GM21786 (cell line): ENCODE measurements around the gene C4orf50.
"Not testable (repeated sequence)": the region's sequence is repeated elsewhere in the genome, so short reads cannot be mapped to it uniquely, and the experiment has no call there.

Experiments used
- ATAC-seq: cut with Tn5 transposase; IDR thresholded peaks from one replicate; pipeline ENCODE4 v1.9.1; 2021; ENCODE audit not compliant: unreplicated experiment

Gene C4orf50

DNA sequence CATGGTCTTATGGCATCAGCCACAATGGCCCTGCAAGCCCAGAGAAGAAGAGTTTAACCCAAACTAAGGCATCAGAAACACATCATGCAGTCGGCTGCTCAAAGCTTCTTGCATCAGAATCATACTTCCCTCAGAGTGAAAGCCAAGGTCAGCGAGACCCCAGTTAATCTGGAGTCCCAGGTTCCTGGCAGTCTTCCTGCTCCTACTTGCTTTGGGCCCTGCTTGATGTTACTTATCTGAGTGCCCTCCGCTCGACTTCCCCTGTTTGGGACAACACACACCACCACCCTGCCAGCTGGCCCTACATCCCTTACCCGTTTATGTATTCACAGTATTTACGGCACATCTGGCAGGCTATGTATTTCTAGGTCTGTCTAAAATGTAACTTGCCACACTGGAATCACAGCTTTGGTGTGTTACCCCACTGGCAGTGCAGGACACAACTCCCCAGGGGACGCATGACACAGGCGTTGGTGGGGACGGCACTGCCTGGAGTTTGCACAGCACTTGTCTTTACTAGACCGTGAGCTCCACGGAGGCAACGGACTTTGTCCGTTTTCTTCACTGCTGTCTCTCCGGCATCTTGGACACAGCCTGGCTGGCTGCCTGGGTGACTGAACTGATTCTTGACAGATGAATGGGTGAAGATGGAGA lies 148.1 kb downstream of the C4orf50 start:
- no peak for ATAC-seq

DNA sequence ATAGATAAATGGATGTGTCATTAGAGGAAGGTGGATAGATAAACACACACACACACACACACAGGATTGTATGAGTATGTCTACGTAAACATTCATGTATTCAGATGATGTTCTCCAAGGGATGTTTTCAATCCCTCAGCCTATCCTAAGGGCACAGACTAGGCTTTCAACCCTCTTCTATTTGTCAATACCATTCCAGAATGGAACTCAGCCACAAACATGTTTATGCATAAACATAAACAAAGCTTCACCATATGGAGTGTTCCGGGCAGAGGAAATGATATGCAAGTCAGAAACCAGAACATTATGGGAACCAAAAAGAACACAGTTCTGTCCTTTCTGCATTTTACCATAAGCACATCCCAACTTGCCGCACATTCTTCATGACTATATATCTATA lies 150.4 kb downstream of the C4orf50 start:
- no peak for ATAC-seq

DNA sequence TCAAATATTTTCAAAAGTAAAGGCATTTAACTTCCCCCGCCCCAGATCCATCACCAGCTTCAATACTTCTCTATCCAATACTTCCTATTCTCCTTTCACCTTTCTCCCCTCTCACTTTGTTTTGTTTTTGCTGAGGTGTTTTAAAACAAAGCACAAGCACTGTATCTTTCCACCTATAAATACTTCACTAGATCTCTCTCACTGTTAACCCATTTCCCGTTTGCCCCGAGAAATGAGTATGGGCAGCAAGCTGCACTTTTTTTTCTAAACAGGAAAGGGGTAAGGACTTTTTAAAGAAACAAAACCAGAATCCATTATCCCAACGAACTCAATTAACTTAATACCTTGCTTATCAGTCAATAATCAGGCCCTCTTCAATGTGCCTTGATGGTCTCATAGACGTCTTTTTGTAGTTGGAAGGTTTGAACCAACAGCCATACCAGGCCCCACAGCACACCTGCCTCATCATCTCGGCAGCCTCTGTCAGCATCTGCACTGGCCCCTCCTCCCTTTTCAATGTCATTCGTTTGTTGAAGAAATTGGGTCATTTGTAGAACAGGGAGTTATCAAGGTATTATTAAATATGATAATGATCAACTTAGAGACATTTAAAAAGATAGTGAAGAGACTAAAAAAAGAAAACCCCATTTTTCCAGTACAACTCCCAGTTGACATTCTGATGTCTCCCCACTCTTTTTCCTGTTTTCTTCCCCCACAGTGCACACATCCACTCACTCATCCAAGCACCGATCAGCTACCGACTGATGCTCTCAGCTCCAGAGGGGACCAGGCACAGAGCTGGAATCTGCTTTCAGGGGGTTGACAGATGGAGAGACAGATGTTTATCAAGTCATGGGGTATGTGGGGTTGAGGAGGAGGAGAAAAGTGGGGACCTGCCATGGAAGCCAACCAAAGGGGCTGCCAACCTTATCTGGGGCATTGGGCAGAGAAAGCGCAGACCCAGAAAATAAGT lies 151.1 kb downstream of the C4orf50 start:
- no peak for ATAC-seq

DNA sequence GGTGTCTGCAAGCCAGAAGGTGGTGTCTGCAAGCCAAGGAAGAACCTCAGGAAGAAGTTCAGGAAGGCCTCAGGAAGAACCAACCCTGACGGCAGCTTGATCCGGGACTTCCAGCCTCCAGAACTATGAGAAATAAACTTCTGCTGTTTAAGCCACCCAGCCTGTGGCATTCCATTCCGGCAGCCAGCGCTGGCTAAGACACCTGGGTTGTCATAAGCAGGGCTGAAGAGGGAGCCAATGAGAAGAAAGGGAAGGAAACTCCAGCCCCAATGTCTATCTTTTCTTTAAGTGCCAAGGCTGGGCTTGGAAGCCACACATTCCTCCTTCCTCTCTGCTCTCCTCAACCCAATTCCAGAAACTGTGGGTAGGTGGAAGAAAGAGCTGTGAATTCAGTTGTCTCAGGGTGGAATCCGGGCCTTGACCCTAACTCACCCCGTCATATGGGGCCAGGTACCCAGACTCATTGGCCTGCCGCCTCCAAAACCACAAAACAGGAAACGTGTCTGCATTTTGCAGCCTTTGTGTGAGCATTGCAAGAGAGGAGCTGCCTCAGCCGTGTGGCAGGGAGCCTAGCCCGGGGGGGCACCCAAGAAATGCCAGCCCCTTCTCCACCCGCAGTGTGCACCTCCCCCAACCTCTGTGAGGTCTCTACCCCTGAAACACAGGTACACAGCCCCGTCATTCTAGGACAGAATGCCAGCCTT lies 152.2 kb downstream of the C4orf50 start:
- no peak for ATAC-seq

DNA sequence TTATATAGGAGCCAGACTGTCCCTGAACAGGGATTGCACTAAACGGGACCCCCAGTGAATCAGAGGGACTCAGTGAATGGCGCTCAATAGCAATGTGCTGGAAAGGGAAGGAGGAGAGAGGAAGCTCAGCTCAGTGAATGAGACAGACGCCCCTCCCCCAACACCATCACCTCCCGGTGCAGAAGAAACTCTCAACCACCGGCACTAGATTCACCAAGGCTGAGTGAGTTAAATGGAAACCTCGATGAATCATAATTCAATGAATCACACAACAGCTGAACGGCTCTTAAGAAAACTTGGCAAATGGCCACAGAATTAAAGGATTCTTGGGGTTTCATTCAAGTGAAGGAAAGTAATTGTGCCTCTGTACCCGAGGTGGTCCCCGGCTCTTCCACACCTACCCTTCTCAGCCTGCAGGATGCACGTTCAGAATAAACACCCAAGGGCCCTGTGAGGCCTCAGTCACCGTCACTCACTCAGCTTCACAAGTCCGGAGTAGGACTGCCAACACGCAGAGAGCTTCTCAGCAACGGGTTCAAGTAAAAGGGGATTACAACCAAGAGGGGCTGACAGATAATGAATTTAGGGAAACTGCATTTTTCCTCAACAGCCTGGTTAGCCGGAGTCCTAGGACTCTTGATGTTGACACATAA lies 154.6 kb downstream of the C4orf50 start:
- ATAC-seq = no peak

DNA sequence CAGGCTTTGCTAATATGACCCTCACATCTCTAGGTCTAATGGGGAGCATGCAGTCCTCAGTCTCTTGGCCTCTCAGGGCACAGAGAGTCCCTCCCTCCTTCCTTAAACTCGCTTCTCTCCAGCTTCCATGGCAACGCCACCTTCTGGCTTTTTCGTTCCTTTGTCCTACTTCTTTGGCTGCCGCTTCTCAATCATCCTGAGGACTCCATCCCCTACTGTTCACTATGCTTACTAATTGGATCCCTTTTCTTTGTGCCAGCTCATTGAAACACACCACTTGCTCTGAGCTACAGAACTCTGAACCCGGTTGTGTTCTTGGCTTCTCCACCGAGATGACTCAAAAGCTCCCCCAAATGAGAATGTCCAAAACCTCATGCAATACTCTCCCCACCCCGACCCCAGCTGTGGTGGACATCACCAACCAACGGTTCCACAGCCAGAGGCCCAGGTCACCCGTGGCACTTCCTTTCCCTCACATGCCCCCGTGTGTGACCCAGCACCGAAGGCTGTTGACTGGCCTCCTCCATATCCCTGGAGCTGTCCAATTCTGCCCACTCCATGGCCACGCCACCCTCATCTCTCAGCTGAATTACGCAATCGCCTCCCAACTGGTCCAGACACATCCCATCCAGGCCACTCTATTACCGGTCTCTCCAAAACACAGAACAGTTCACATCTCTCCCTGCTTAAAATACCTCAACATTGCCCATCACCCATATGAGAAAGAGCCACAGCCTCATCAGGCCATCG lies 160.0 kb downstream of the C4orf50 start:
- ATAC-seq = no peak

DNA sequence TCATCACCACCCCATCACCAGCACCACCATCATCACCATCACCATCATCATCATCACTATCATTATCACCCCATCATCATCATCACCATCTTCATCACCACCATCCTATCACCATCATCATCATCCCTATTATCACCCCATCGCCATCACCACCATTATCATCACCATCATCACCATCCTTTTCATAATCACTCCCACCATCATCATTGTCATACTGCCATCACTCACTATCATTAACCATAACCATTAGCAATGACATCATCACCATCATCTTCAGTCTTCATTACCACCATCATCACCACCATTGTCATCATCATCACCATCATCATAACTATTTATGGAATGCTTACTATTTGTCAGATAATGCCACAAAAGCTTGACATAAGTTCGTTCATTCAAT lies 161.0 kb downstream of the C4orf50 start:
- ATAC-seq = no peak

DNA sequence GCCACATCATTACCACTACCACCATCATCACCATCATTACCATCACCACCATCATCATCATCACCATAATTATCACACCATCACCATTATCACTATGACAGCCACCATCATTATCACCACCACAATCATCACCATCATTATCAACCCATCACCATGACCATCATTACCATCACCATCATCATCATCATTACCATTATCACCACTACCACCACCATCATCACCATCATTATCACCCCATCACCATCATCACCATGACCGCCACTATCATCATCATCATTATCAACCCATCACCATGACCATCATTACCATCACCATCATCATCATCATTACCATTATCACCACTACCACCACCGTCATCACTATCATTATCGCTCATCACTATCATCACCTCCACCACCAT lies 161.9 kb downstream of the C4orf50 start:
- not testable (repeated sequence) for ATAC-seq

DNA sequence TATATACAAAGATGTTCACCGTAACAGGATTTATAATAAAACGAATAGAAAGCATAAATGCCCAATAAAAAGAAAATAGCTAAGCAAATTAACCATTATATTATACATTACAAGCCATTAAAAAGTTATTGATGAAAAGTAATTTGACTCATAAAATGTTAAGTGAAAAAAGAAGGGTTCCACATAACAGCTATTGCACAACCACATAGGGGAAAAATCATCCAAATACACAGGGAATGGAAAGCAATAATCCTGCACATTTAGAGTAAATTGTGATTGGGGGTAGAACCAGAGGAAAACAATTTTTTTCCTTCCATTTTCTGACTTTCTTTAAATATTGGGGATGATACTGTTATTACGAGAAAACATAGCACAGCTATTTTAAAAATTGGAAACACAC lies 163.3 kb downstream of the C4orf50 start:
- ATAC-seq = no peak

DNA sequence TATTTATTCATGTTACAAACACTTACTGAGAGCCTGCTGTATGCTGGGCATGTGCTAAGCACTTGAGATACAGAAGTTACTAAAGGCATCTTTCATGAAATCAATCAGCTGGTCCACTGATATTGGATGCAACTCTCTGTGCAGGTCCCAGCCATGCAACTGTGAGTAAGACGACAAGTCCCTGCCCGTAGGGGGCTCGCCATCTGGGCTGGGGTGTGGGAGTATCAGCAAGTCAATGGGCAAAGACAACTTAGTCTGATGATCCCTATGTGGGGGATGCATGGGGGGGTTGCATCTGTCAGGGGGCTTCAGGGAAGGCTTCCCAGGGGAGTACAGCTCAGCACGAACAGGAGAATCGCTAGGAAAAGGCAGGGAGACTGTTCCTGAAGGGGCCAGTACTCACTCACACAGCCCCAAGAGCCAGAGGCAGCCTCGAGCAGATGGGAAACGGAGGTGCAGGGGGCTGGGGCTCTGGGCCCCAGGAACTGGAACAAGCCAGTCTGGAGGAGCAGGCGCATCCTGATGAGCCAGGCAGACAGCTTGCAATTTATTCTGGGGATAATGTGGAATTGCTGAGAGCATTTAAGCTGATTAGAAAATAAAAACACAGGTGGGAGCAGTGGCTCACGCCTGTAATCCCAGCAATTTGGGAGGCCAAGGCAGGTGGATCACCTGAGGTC lies 165.6 kb downstream of the C4orf50 start:
- ATAC-seq = no peak

DNA sequence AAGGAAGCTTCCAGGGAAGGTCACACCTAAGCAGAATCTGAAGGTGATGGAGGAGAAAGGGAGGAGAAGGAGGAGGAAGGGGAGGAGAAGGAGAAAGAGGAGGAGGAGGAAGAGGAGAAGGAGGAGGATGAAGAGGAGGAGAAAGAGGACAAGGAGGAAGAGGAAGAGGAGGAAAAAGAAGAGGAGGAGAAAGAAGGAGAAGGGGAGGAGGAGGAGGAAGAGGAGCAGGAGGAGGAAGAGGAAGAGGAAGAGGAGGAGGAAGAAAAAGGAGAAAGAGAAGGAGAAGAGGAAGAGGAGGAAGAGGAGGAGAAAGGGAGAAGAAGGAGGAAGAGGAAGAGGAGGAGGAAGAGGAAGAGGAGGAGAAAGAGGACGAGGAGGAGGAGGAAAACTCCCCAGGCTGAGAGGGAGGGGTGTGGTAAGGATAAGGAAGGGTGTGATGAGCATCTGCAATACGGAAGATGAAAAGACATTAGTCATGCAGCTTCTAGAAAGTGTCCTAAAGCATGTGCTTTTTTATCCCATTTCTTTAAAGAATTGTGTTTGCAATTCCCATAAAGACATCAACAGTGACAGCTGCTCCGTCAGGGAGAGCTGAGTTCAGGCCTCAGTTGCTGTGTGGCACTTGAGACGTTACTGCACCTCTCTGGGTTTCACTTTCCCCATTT lies 166.5 kb downstream of the C4orf50 start:
- ATAC-seq = no peak
